Heart left ventricle (tissue), 16 donors: ENCODE results near the gene NFIX. TPM values are rescaled to one million over a fixed set of nuclear protein-coding genes. Genes with fewer than 3 reads are reported as not detected.

Experiments
- ATAC-seq, 4 donors: fragments of 200-7000 bp; cut with Tn5 transposase; one replicate each; pipeline ENCODE4 v1.9.1; 2020 to 2022; ENCODE audit warnings: moderate library complexity in 4 of 4, mild to moderate bottlenecking in 3 of 4, moderate number of reproducible peaks in 1 of 4
- DNase-seq, 5 donors: peaks; one replicate each; pipeline ENCODE4 v3.0.0-alpha.2; 2020
- H3K27ac ChIP-seq, 12 donors: fragments of 200-600 bp; sonication (generic) in 4 of 12; one replicate each; pipeline versions ENCODE4 v1.5.0 to v1.8.0; 2016 to 2022; ENCODE audit warnings: mild to moderate bottlenecking in 2 of 12
- H3K27me3 ChIP-seq, 9 donors: fragments of 200-600 bp; sonication (generic) in 2 of 9; one replicate each; pipeline versions ENCODE4 v1.5.1 to v1.8.0; 2016 to 2022; ENCODE audit warnings: mild to moderate bottlenecking in 3 of 9
- H3K36me3 ChIP-seq, 9 donors: fragments of 200-600 bp; sonication (generic) in 2 of 9; one replicate each; pipeline versions ENCODE4 v1.5.0 to v1.8.0; 2018 to 2022; ENCODE audit warnings: mild to moderate bottlenecking in 2 of 9
- H3K4me1 ChIP-seq, 12 donors: fragments of 200-600 bp; sonication (generic) in 4 of 12; one replicate each; pipeline versions ENCODE4 v1.5.0 to v1.8.0; 2016 to 2022; ENCODE audit warnings: mild to moderate bottlenecking in 3 of 12
- H3K4me3 ChIP-seq, 12 donors: fragments of 200-600 bp; sonication (generic) in 4 of 12; one replicate each; pipeline versions ENCODE4 v1.5.0 to v1.8.0; 2017 to 2022; ENCODE audit warnings: mild to moderate bottlenecking in 9 of 12, moderate library complexity in 4 of 12
- H3K9me3 ChIP-seq, 12 donors: fragments of 200-600 bp; sonication (generic) in 4 of 12; one replicate each; pipeline versions ENCODE4 v1.5.0 to v1.8.0; 2016 to 2022; ENCODE audit warnings: mild to moderate bottlenecking in 1 of 12
- POLR2A ChIP-seq, 2 donors: fragments of 450-650 bp; IDR thresholded peaks; one replicate each; pipeline ENCODE4 v1.6.1; 2017; ENCODE audit warnings: antibody characterized with exemption in 2 of 2, mild to moderate bottlenecking in 2 of 2, moderate library complexity in 2 of 2
- WGBS, 4 donors: extraction: QIAGEN DNeasy Blood & Tissue Kit in 2 of 4; methylation state at CpG; one replicate each; pipeline versions ENCODE4 v1.1.5 to v1.1.7; 2013 to 2018; 5-methylcytosine and 5-hydroxymethylcytosine counted together
- intact Hi-C, 10 donors: fragments of 100-400 bp; cut with DNase I; formaldehyde crosslinking; loops; one replicate each; pipeline versions ENCODE4 v1.11.1 to v1.14.2; 2022
- polyA plus RNA-seq, 2 donors: library from polyadenylated mRNA; stranded (reverse); fragments of 200-250 nt; gene quantifications; one replicate each; pipeline ENCODE4 v1.2.3, GENCODE V29; 2013
- total RNA-seq, 9 donors: library from RNA; depleted of rRNA in 2 of 9; stranded (reverse); fragments of >200 nt in 2 of 9; fragmentation: NEBNext Ultra II Directional in 3 of 9; extraction: Animal tissue kit (Norgen Biotek cat#: 25700) in 3 of 9; gene quantifications; one replicate each; pipeline versions ENCODE4 v1.1.0 to v1.2.4, GENCODE V29; 2016 to 2023
- TF ChIP-seq, protein P1 (sequence below), 12 donors: fragments of 200-600 bp; sonication (generic) in 4 of 12; IDR thresholded peaks; one replicate each; pipeline versions ENCODE4 v1.5.0 to v1.8.0; 2018 to 2022; ENCODE audit warnings: antibody characterized with exemption in 12 of 12, mild to moderate bottlenecking in 5 of 12
- donor health status: ischemic (EF 13 %, LVEDD 7.1; RV severe dilation, severe dysfunction).
- donor health status: healthy with polysubstance abuse.
- donor health status: DM: no; HTN: yes; CAD: no.
- donor health status: DM: no; HTN: no; CAD: no.
- donor health status: ischemic (EF 25% LVEDD 6.9; RV normal size, moderate dysfunction).
- donor health status: ischemic (EF 25% LVEDD 5.7; RV mildly dilated, moderate dysfunction).
- donor health status: healthy.
- donor health status: DM: yes; HTN: yes; CAD: no.
- donor health status: ischemic (EF 35%, LVEDD 5.7; RV mildly dilated, moderate dysfunction).
- donor health status: nonischemic (EF 11% LVEDD 7.7; RV severe dilation, severe dysfunction).
- donor health status: DM: yes; HTN: yes; CAD: no.
- donor health status: PGD.
- donor health status: ischemic (EF 29% LVEDD 5.4; RV normal size, mild dysfunction).
- donor health status: nonischemic (EF 23%, LVEDD 6.1; RV moderate dilation, normal function).

NFIX gene
- total and polyA plus RNA-seq, 11 donors, result 42.1 to 147 (median 107) TPM

DNA sequence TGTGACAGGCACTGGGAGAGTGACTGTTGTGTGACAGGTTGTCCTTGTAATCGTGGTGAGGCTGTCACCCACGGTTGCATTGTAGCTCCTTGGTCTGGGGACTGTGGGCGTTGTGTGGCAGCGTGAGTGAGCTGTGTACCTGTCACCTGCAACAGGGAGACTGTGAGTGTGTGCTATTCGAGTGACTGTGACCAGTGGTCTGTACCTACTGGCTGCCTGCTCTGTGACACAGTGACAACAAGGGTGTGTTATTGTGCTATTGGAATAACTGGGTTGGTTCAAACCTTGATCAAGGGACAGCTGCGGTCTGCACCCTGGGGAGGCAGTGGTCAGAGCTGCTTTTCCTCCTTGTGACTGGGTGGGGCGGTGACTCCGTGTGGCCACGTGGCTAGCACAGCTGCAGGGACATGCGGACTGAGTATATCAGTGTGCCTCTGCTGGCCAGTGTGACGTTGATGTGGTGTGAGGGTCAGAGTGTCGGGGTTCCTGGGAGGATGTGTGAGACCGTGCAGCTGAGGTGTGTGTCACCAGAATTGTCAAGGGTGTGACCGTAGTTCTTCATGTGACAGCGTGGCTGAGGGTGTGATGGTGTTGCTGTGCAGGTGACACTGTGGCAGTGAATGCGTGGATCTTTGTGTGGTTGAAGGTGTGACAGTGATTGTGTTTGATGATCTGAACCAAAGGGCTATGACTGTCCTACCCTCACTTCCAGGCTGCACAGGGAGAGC, 10.1 kb upstream of the NFIX start:
- H3K9me3 ChIP-seq, result no peaks in the 10 kb centered on the region
- 39 to 52% (median 43%) methylated on average over 11 to 16 of the region's 16 CpGs for WGBS, 4 donors
- H3K27ac ChIP-seq, result peak overlapping the region in 3 of 12 donors; percentile 27 to 49 (median 29)
- no peak overlapping the region for H3K4me3 ChIP-seq
- ATAC-seq (peak; percentile 58 to 87 (median 64)), DNase-seq (peak; percentile 68 to 82 (median 70))
- peaks cover 0 to 5% (median 0%) of the 10 kb centered on the region in 9 donors for H3K27me3 ChIP-seq
- H3K4me1 ChIP-seq, result peaks cover 0 to 28% (median 15%) of the 10 kb centered on the region in 12 donors
- TF ChIP-seq POLR2A (IDR thresholded peaks at IDR 0.05), result no peak
- TF ChIP-seq, protein P1, sequence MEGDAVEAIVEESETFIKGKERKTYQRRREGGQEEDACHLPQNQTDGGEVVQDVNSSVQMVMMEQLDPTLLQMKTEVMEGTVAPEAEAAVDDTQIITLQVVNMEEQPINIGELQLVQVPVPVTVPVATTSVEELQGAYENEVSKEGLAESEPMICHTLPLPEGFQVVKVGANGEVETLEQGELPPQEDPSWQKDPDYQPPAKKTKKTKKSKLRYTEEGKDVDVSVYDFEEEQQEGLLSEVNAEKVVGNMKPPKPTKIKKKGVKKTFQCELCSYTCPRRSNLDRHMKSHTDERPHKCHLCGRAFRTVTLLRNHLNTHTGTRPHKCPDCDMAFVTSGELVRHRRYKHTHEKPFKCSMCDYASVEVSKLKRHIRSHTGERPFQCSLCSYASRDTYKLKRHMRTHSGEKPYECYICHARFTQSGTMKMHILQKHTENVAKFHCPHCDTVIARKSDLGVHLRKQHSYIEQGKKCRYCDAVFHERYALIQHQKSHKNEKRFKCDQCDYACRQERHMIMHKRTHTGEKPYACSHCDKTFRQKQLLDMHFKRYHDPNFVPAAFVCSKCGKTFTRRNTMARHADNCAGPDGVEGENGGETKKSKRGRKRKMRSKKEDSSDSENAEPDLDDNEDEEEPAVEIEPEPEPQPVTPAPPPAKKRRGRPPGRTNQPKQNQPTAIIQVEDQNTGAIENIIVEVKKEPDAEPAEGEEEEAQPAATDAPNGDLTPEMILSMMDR (IDR thresholded peaks at IDR 0.05), result no peak
- H3K36me3 ChIP-seq, result no peaks in the 10 kb centered on the region
- intact Hi-C loops, result loop anchor here in 9 of 10 donors (1.0 to 10.0 kb wide), 9 partner anchors 42 to 81 kb away; no protein-coding TSS in a partner anchor

DNA sequence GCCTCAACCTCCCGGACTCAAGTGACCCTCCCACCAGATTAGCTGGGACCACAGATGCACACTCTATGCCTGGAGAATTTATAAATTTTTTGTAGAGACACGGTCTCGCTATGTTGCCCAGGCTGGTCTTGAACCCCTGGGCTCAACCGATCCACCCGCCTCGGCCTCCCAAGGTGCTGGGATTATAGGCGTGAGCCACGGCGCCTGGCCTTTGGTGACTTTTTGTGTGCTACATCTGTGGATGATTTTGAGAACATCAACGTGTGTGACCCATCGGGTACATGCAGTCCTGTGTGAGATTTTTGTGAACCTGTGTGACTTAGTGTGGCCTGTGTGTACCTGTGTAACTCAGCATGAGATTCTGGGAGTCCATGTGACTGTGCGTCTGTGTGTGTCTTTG, 8.5 kb upstream of the NFIX start:
- H3K4me3 ChIP-seq, result no peak overlapping the region
- TF ChIP-seq, protein P1 (IDR thresholded peaks at IDR 0.05), result no peak
- no peak for TF ChIP-seq POLR2A (IDR thresholded peaks at IDR 0.05)
- no peak for ATAC-seq
- H3K4me1 ChIP-seq, result peaks cover 0 to 28% (median 15%) of the 10 kb centered on the region in 12 donors
- H3K9me3 ChIP-seq, result no peaks in the 10 kb centered on the region
- 93 to 97% (median 96%) methylated on average over 12 of the region's 12 CpGs for WGBS, 4 donors
- H3K36me3 ChIP-seq, result no peaks in the 10 kb centered on the region
- intact Hi-C loops, result loop anchor here in 5 of 10 donors (5.0 to 10.0 kb wide), 4 partner anchors 41 to 76 kb away; no protein-coding TSS in a partner anchor
- no peak overlapping the region for H3K27ac ChIP-seq
- no peak for DNase-seq
- H3K27me3 ChIP-seq, result peaks cover 0 to 5% (median 0%) of the 10 kb centered on the region in 9 donors

DNA sequence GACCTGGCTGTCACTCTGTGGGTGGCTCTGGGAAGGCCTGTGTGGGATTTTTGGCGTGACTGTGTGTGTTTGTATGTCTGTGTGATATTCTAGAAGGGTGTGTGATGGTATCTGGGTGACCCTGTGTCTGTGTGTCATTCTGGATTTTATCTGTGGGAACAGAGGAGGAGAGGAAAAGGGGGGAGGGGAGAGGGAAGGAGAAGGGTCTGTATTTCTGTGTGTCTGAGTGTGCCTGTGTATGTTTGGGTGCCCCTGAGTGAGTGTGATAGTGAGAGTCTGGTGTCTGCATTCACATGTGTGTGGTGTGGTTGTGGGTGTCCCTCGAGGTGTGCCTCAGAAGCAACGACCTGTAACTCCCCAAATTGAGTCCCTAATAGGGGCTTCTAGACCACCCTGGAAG, 8.1 kb upstream of the NFIX start:
- no peak overlapping the region for H3K27ac ChIP-seq
- DNase-seq (no peak), ATAC-seq (no peak)
- H3K27me3 ChIP-seq, result peaks cover 0 to 5% (median 0%) of the 10 kb centered on the region in 9 donors
- H3K4me3 ChIP-seq, result no peak overlapping the region
- H3K36me3 ChIP-seq, result no peaks in the 10 kb centered on the region
- TF ChIP-seq, protein P1 (IDR thresholded peaks at IDR 0.05), result no peak
- TF ChIP-seq POLR2A (IDR thresholded peaks at IDR 0.05), result no peak
- WGBS, 4 donors, result 84 to 92% (median 86%) methylated on average over 3 of the region's 3 CpGs
- peaks cover 0 to 28% (median 15%) of the 10 kb centered on the region in 12 donors for H3K4me1 ChIP-seq
- intact Hi-C loops, result loop anchor here in 5 of 10 donors (5.0 to 10.0 kb wide), 4 partner anchors 40 to 75 kb away; no protein-coding TSS in a partner anchor
- no peaks in the 10 kb centered on the region for H3K9me3 ChIP-seq

DNA sequence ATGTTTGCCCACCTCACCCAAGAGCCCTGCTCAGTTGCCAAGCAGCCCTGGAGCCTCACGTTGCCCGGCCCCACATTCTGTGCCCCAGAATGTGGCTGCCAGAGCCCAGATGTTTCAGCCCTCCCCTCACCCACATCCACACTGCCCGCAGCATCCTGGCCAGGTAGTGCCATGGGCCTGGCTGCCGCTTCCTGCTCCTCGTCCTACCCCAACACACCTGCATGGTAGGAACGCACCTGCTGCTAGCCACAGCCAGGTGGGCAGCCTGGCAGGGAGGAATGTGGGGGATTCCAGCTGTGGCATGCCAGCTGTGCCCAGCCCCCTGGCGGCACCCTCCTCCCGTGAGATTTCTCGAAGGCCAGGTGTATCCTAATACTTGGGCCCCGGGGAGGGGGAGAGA, 7.5 kb upstream of the NFIX start:
- H3K36me3 ChIP-seq, result no peaks in the 10 kb centered on the region
- no peaks in the 10 kb centered on the region for H3K9me3 ChIP-seq
- DNase-seq, result no peak
- ATAC-seq, result no peak
- peaks cover 0 to 28% (median 15%) of the 10 kb centered on the region in 12 donors for H3K4me1 ChIP-seq
- TF ChIP-seq, protein P1 (IDR thresholded peaks at IDR 0.05), result no peak
- no peak for TF ChIP-seq POLR2A (IDR thresholded peaks at IDR 0.05)
- no peaks in the 10 kb centered on the region for H3K27me3 ChIP-seq
- intact Hi-C loops, result loop anchor here in 5 of 10 donors (5.0 to 10.0 kb wide), 4 partner anchors 40 to 75 kb away; no protein-coding TSS in a partner anchor
- 69 to 90% (median 78%) methylated on average over 6 to 10 of the region's 10 CpGs for WGBS, 4 donors
- no peak overlapping the region for H3K4me3 ChIP-seq
- no peak overlapping the region for H3K27ac ChIP-seq
